Measurements from ENCODE around the gene CTNND2.
"Not testable (repeated sequence)": the region's sequence is repeated elsewhere in the genome, so short reads cannot be mapped to it uniquely, and the experiment has no call there.

CTNND2 gene

DNA sequence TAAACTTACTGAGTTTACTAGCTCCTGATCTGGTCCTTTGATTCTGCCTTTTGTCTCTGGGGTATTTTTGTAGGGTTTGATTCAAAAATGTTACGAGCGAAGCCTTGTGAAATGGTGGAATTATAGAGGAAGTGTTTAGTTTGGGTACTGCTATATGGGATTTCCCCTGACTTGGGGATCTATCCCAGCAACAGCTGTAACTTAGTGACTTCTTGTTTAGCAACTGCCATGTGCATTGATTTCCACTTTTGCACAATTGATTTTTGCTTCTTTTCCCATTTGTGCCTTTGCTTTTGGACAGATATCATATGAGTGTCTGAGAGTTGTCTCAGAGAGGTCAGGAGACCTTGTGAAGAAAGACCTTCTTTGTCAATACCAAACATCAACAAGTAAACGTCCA lies 894.7 kb downstream of the CTNND2 start:
- no peak for DNase-seq

DNA sequence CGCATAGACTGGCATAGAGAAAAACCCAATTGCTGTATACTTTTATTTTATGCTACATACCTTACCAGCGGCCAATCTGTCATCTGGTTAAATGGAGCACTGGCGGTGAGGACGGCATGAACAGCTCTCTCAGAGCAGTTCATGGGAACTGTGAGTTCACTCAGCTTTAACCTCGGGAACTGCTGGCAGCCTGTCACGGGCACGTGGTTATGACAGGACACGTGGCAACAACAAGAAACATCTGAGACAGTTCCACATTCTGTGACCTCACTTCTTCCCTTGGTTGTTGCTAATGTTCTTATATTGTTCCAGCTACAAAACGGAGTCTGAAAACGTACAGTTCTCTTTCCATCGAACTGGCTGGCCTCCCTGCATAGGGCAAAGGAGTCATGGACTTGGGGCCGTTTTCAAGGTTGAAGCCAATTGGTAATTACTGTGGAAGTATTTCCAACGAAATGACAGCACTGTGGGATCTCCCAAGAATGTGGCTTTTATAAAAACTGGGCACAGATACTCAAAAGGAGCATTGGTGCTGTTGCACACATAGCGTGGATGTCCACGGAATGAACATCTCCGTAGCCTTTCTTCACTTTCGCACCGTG lies 896.9 kb downstream of the CTNND2 start:
- no peak for DNase-seq

DNA sequence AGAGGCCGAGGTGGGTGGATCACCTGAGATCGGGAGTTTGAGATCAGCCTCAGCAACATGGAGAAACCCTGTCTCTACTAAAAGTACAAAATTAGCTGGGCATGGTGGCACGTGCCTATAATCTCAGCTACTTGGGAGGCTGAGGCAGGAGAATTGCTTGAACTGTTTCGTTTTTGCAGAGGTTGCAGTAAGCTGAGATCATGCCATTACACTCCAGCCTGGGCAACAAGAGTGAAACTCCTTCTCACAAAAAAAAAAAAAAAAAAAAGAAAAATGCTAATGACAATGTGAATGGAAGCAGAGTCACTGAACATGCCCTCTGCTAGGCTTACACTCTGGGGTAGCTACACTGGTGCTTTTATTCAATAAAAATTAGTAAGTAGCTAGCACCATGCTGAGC lies 899.7 kb downstream of the CTNND2 start:
- not testable (repeated sequence) for DNase-seq

- no peak for DNase-seq
Measured at GRCh38 chr5:11000515-11001353, 903.5 kb downstream of the CTNND2 start.

DNA sequence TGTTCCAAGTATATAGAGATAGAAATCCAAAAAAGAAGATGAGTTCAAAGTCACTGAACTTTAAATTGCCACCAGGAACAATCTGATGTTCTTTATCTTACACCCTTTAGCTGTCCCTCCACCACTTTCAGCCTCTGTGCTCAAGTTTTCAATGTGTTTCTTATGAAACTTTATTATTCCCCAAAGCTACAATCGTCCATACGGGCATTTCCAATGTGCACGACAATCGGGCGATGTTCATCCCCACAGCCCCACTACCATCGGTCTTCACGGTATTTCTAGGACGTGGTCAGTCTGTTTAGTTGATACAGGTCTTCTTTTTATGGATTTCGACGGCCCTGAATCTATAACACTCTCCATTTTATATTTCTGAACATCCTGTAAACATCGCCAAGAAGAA lies 904.5 kb downstream of the CTNND2 start:
- DNase-seq: no peak

DNA sequence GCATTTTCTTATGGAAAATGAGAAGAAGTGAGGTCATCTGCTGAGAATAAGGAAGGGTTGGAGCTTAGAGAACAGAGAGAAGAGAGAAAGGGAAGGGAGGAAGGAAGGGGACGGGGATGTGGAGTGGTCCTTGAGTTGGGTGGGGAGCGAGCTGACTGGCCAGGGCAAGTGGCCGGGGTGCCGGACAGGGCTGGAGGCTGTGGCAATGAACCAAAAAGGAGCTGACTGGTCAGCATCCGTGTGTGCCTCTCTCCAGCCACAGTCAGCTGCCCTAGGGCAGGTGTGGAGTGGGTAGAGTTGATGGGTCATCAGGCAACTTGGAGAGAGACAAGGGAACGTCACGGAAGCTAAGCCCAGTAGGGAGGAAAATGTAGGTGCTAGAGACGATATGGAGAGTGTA lies 908.4 kb downstream of the CTNND2 start:
- DNase-seq: no peak

DNA sequence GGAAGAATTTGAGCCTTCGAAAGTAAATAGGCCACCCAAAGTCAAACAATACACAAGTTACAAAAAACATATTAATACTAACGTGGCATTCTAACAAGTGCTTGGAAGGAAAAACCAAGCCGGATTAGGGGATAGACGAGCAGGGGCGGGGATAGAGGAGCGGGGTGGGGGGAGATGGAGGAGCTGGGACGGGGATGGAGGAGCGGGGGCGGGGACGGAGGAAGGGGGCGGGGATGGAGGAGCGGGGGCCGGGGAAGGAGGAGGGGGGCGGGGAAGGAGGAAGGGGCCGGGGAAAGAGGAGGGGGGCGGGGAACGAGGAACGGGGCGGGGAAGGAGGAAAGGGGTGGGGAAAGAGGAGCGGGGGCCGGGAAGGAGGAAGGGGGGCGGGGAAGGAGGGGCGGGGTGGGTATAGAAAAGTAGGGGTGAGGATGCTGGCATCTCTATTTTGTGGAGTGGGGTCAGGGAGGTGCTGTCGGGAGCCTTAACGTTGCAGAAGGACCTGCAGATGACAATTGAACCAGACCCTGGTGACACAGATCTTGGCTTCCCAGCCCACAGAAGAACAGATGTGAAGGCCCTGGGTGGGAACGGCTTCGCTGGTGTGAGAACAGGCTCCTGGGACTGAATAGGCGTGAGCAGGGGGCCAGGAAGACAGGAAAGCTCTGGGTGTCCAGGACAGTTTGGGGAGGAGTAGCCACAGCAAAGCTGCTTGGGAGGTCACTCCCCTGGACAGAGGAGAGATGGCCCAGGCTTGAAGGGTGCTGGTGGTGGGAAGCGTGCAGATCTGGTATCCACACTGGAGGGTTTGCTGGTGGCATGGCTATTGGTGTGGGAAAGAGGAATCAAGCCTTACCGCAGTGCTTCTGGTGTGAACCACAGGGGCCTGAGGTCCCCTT lies 909.9 kb downstream of the CTNND2 start:
- no peak for DNase-seq

DNA sequence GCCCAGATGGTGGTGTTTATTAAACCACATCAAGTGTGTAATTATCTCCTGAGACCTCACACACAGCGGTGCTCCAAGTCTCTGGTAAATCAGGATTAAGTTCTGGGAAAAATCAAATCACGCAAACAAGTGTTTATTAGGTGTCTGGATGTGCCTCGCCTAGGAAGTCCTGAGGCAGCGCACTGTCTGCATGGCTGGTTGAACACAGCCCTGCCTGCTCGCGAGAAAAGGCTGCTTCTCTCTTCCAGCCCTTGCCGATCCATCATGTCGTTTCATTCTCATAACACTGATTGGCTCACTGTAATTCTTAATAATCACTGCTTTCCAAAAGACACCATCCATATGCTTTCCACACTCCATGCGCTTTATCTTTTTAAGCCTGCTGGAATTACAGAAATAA lies 913.6 kb downstream of the CTNND2 start:
- DNase-seq: no peak

DNA sequence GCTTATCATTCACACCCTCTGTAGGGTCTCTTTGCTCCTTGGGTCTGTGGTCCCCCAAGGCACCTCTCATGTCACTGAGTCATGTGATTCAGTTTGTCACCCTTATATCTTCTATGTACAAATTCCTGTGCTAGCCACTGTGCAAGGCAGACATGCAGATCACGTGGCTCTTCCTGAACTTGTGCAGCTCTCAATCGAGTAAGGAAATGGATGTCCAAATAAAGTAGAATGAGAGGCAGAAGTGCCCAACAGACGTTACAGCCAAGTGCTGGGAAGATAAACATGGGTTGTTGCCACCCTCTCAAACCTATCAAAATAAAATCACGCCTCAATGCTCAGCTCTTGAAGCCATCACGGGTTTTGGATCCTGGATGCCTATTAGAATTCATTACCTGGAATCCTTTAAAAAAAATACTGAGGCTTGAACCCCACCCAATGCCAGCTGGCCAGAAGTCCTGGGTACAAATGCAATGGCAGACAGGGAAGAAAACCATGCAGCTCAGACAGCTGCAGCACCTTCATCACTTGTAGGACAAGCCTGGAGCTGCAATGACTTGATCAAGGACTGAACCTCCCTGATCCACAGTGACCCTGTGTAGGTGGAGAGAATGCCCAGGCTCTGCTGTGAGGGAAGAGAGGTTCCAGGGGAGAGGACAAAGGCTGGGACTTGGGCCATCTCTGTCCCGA lies 914.5 kb downstream of the CTNND2 start:
- no peak for DNase-seq

DNA sequence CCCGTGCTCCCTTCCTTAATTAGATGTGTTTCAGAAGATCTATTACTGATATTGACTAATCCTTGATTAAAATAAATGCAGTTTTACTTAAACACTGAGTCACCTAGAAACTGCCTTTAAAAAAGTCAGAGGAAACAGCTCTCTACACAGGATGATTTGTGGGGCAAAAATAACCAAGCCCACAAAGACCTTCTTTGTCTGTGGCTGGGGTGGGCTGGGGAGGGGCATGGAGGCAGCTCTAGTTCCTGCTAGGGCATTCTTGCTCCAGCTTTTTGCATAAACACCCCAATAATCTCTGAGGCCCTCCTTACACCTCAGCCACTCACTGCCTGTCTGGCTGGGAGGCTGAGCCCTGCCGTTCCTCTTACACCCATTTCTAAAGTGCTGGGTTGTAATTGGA lies 915.6 kb downstream of the CTNND2 start:
- peak; percentile 8 for DNase-seq

DNA sequence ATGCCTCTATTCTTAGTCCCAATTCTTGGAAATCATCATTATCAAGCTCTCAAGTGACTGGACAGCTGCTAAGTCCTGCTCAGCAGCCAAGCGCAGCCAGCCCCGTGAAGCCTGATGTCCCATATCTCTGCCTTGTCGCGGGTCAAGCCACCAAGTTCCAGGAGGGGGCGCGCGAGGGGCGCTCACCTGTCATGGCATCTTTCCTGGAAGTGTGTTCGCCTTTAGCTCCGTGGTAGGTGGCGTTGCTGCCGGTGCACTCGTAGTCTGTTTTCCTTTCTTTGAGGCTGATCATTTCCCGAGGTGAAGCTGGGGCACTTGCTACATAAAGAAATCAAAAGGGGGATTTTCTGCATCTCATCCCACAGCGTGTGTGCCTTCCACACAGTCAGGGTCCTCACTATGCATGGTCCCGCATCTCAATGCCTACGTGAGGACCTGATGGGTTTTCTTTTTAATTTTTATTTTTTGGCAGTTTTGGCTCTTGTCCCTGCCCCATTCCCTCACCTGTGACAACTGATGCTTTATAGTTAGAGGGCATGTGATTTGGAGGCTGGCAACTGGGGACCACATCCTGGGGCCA lies 916.2 kb downstream of the CTNND2 start:
- peak; percentile 57 for DNase-seq

GRCh38 chr5:10987276-10987924 lies 916.8 kb downstream of the CTNND2 start:
- DNase-seq: no peak

- DNase-seq: no peak
Measured at GRCh38 chr5:10985721-10986110, 918.5 kb downstream of the CTNND2 start.

DNA sequence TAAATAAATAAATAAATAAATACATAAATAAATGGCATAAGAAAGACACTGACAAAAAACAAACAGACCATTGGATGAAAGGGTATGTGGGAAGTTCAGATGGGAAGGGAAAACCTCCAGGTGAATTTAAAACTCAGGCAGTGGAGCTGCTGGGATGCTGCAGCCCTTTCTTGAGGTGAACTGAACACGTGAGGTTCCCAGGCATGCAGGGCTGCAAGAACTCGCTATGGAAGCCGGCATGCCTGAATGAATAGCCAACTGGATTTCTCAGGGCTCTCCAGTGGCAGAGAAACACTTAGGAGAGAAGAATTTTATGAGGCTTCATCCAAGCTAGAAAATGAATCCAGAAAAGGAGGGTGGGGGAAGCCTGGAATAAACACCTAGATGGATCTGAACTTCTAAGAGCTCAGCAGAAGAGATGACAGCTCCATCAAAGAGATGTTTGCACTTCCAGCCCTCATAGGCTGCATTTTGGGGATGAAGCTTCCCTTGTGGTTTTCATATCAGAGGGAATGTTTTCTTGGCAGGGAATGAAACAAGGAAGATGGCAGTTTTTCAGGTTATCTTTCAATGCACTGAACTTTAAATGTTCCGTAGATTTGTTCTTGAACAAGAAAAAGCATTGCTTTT lies 919.0 kb downstream of the CTNND2 start:
- DNase-seq: no peak

DNA sequence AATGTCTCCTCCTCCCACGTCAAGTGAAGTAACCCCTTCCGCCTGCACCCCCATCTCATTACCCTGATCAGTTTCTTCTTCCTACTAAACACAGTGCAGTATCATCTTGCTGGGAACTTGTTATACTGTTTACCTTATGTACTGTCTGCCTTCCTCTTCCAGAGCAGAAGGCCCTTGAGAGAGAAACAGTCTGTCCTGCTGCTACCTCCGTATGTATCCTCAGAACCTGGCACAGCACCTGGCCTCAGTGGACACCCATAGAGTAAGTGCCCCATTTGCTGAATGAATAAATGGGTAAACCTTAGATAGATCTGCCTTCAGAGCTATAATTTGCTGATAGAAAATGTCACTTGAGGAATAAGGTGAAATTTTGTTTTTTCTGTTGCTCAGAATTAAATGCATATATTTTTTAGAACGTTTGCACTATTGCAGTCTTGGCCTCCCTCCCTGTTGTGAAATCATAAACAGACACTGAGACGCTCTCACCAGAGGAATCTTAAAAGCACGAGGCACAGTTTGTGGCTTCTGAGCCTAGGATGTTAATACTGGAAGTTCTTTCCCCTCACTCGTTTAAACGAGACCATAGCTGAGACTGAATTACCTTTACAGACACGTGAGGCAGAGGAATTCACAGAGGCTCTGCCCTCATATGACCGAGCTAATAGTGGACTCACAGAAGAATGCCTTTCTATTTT lies 920.1 kb downstream of the CTNND2 start:
- no peak for DNase-seq

DNA sequence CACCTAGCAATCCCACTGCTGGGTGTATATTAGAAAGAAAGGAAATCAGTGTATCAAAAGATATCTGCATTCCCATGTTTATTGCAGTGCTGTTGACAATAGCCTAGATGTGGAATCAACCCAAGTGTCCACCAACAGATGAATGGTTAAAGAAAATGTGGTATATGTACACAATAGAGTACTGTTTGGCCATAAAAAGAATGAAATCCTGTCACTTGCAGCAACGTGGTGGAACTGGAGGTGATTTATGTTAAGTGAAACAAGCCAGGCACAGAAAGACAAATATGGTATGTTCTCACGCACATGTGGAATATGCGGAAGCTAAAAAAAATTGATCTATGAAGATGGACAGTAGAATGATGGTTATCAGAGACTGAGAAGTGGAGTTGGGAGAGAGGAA lies 921.6 kb downstream of the CTNND2 start:
- no peak for DNase-seq

DNA sequence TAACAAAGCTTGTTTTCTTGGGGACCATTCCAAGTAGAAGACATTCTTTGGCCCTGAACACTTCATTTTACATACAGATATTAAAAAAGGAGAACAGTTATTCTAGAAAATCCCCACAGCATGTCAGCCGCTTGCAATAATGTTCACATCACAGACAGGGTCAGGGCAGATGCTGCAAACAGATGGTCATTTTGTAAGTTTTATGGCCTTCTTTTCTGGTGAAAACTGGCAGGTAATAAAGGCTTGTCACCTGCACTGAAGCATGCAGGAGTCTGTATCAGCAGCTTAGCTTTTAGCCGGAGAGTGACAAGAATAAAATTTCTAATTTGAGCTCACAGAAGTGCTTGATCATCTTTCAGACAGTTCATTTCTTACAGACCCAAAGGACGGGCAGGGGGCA lies 922.3 kb downstream of the CTNND2 start:
- DNase-seq: no peak

GRCh38 chr5:10977011-10977410 lies 927.2 kb downstream of the CTNND2 start:
- DNase-seq: no peak

- peak; percentile 5 for DNase-seq
Measured at GRCh38 chr5:10975945-10976344, 928.3 kb downstream of the CTNND2 start.

DNA sequence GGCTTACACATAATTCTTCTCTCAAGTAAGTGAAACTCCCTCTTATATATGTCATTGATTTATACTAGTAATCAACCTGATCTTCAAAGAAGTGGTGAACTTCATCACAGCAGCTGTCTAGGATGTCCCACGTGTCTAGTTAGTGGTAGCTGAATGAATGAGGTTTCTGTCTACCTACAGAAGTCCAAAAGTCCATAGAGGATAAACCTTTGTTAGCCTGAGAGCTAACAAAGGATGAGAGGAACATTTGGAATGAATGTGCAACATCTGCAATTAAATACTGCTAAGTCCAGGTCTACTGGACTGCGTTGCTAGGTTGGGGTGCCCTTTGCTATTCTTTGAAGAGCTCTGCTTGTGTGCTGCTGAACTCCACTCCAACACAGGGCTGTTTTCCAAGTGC lies 929.4 kb downstream of the CTNND2 start:
- DNase-seq: no peak

- no peak for DNase-seq
Measured at GRCh38 chr5:10973316-10973715, 930.9 kb downstream of the CTNND2 start.

All from GDM1 (cell line).